Cardiac muscle cell (in vitro differentiated cells and primary cell): ENCODE measurements around the gene CFAP73. TPM values are rescaled to one million over a fixed set of nuclear protein-coding genes. Genes with fewer than 3 reads are reported as not detected.
A peak's percentile ranks its signal among the peaks of the same experiment; 100 is the strongest.

Source experiments
- DNase-seq, 2 donors: peaks; one replicate each; pipeline versions ENCODE4 v3.0.0 to v3.0.0-alpha.2; 2010 to 2017; ENCODE audit warnings: low read depth in 1 of 2, low spot score in 1 of 2
- H3K27ac ChIP-seq: fragments of 200-600 bp; sonication (generic); 2 replicates; pipeline ENCODE4 v1.5.1; 2016
- H3K27me3 ChIP-seq: fragments of 200-600 bp; sonication (generic); 2 replicates; pipeline ENCODE4 v1.6.0; 2016; ENCODE audit warnings: control low read depth
- H3K36me3 ChIP-seq: fragments of 200-600 bp; sonication (generic); 2 replicates; pipeline ENCODE4 v1.5.1; 2016; ENCODE audit warnings: control low read depth
- H3K4me1 ChIP-seq: fragments of 200-600 bp; sonication (generic); 2 replicates; pipeline ENCODE4 v1.8.1; 2017; ENCODE audit warnings: low read depth, mild to moderate bottlenecking, mixed run types
- H3K4me3 ChIP-seq: fragments of 200-600 bp; sonication (generic); 2 replicates; pipeline ENCODE4 v1.5.1; 2016; ENCODE audit warnings: mild to moderate bottlenecking
- H3K9me3 ChIP-seq: fragments of 200-600 bp; sonication (generic); 2 replicates; pipeline ENCODE4 v1.5.1; 2017; ENCODE audit warnings: low read depth, mild to moderate bottlenecking, control low read depth
- polyA plus RNA-seq: library from polyadenylated mRNA; unstranded; fragments of >200 nt; fragmentation: Nextera tagmentation; extraction: Ambion mirVana; gene quantifications from 2 replicates; pipeline ENCODE4 v1.2.1, GENCODE V29; 2016
- total RNA-seq: library from RNA; depleted of rRNA; stranded (reverse); fragments of >200 nt; gene quantifications from 2 replicates; pipeline ENCODE4 v1.2.3, GENCODE V29; 2016
- TF ChIP-seq, protein P1 (sequence below): IDR thresholded peaks from 2 replicates; pipeline ENCODE4 v1.5.1; 2012; ENCODE audit warnings: low read depth, mild to moderate bottlenecking, low read length

CFAP73 gene
- total and polyA plus RNA-seq, 2 experiments from 2014 or later, result not detected

DNA sequence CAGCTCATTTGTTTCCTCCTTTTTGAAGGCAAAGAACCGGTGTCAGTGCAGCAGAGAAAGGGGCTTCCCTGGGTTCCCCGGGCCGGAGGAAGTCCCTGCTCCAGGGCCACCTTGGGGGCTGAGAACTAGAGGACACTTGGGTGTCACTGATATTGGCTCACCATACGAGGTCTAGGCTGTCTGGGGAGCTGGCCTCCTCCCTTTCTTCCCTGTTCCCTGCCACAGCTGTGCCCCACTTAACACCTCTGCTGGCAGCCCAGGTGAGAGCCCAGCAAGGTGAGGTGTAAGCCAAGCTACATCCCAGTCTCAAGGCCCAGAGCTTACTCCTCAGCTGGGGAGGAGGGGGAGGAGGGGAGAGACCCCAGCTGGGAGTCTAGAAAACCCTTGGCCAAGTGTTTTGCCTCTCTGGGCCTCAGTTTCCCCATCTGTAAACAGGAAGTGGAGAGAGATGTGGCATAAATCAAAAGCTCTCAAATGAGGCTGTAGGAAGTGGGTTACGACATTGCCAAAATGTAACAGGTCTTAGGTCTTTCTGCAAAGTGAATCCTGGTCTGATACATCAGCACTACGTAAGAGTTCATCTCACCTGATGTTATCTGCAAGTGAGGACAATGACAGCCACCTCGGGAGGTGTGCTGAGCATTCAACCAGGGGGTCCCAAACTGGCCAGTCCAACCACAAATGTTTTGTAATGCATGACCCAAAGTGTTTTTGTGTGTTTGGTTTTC lies 39.5 kb upstream of the CFAP73 start:
- TF ChIP-seq, protein P1, sequence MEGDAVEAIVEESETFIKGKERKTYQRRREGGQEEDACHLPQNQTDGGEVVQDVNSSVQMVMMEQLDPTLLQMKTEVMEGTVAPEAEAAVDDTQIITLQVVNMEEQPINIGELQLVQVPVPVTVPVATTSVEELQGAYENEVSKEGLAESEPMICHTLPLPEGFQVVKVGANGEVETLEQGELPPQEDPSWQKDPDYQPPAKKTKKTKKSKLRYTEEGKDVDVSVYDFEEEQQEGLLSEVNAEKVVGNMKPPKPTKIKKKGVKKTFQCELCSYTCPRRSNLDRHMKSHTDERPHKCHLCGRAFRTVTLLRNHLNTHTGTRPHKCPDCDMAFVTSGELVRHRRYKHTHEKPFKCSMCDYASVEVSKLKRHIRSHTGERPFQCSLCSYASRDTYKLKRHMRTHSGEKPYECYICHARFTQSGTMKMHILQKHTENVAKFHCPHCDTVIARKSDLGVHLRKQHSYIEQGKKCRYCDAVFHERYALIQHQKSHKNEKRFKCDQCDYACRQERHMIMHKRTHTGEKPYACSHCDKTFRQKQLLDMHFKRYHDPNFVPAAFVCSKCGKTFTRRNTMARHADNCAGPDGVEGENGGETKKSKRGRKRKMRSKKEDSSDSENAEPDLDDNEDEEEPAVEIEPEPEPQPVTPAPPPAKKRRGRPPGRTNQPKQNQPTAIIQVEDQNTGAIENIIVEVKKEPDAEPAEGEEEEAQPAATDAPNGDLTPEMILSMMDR, result no peak
- H3K27me3 ChIP-seq, result no peaks in the 10 kb centered on the region
- no peak overlapping the region for H3K4me3 ChIP-seq
- H3K27ac ChIP-seq, result no peak overlapping the region
- no peaks in the 10 kb centered on the region for H3K9me3 ChIP-seq
- no peaks in the 10 kb centered on the region for H3K4me1 ChIP-seq
- H3K36me3 ChIP-seq, result no peaks in the 10 kb centered on the region
- no peak for DNase-seq

DNA sequence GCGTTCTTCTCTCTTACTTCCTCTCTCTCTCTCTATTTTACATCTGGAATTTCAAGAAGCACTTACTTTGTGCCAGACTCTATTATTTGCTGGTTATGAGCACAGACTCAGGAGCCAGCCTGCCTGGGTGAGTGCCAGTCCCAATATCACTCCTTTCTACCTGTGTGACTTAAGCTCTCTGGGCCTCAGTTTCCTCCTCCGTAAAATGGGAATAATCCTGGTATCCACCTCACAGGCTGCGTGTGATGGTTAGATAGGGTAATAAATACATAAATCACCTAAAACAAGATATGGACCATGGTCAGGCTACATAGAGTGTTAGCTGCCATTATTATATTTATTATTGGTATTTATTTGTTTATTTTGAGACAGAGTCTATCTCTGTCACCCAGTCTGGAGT lies 38.3 kb upstream of the CFAP73 start:
- no peak for DNase-seq
- no peak overlapping the region for H3K4me3 ChIP-seq
- H3K27ac ChIP-seq, result no peak overlapping the region
- H3K27me3 ChIP-seq, result no peaks in the 10 kb centered on the region
- H3K9me3 ChIP-seq, result no peaks in the 10 kb centered on the region
- H3K4me1 ChIP-seq, result no peaks in the 10 kb centered on the region
- TF ChIP-seq, protein P1, result no peak
- H3K36me3 ChIP-seq, result no peaks in the 10 kb centered on the region

DNA sequence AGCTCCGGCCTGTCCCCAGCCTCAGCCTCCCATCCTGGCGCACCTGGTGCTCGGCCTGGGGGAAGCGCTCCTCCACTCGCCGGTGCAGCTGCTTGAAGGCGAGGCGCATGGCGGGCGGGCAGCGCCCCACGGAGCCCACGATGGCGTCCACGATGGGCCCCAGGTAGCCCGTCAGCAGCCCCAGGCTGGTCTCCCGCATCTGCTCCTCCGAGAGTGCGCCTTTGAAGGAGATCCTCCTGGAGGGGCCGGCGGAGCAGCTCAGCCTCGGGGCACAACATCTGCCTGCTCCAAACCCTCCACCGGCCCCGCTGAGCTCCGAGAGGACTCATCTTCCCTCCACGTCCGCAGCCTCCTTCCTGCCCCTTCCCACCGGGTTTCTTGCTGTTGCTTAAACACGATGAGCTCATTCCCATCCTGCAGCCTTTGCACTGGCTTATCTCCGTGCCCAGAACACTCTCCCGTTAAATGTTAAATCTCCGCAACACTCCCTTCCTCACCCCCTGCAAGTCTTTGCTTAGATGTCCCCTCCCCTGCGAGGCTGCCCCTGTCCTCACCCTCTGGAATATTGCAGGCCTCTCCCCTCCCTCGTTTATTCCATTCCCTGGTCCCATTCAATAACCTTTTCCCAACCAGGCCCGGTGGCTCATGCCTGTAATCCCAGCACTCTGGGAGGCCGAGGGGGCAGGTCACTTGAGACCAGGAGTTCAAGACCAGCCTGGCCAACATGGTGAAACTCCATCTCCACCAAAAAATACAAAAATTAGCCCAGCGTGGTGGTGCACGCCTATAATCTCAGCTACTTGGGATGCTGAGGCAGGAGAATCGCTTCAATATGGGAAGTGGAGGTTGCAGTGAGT lies 37.3 kb upstream of the CFAP73 start:
- no peaks in the 10 kb centered on the region for H3K4me1 ChIP-seq
- H3K27ac ChIP-seq, result no peak overlapping the region
- TF ChIP-seq, protein P1, result no peak
- peak in 1 of 2 donors; percentile 20 for DNase-seq
- no peaks in the 10 kb centered on the region for H3K27me3 ChIP-seq
- no peak overlapping the region for H3K4me3 ChIP-seq
- no peaks in the 10 kb centered on the region for H3K9me3 ChIP-seq
- H3K36me3 ChIP-seq, result no peaks in the 10 kb centered on the region

DNA sequence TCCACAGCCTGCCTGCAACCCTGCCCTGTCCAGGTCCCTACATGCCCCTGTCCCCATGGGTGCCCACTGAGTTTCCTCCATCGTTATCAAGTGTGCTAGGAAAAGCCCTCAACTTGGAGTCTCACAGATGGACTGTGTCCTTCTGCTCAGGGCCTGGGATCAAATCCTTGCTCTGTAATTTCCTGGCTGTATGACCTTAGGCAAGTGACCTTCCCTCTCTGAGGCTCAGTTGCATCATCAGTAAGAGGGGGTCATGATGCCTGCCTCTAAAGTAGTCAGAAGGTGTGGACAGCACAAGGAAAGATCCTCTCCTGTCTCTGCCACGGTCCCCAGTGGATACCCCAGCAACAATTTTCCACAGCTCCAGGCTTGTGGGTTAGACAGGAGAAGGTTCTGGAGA lies 36.1 kb upstream of the CFAP73 start:
- Histone ChIP-seq H3K36me3 (no peaks in the 10 kb centered on the region), H3K27me3 (no peaks in the 10 kb centered on the region), H3K4me1 (no peaks in the 10 kb centered on the region), H3K4me3 (no peak overlapping the region), H3K9me3 (no peaks in the 10 kb centered on the region), H3K27ac (no peak overlapping the region)
- TF ChIP-seq, protein P1, result no peak
- DNase-seq, result no peak

DNA sequence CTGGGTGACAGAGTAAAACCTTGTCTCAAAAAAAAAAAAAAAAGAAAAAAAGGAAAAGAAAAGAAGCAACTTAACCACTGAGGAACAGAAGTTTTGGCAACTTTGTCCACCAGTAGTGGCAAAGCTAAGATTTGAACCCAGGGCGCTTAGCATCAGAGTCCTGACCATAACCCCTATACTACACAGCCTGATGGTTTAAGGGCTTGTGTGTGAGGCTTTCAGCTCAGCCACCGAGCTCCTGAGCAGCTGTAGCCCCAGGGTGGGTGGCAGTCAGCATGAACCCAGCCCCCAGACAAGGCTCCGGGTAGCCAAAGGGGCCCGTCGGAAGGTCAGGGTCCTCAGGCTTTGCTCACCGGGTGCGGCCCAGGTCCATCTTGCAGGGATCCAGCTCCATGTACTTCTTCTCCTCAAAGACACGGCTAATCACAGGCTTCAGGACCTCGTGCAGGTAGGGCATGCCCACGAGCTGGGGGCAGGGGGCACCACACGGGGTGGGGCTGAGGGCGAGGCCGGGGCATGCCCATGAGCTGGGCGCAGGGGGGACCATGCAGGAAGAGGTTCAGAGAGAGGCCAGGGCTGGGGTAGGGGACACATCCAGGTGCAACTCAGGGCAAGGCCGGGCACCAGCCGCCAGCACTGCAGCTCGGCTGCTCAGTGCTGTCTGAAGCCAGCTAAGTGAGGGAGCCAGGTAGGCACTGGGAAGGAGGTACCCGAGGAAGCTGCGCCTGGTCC lies 34.9 kb upstream of the CFAP73 start:
- TF ChIP-seq, protein P1, result no peak
- H3K4me3 ChIP-seq, result no peak overlapping the region
- no peaks in the 10 kb centered on the region for H3K27me3 ChIP-seq
- DNase-seq, result no peak
- H3K36me3 ChIP-seq, result no peaks in the 10 kb centered on the region
- no peak overlapping the region for H3K27ac ChIP-seq
- no peaks in the 10 kb centered on the region for H3K4me1 ChIP-seq
- no peaks in the 10 kb centered on the region for H3K9me3 ChIP-seq
